Tibial artery (tissue), 4 donors: ENCODE data around the gene PKP3.

ENCODE experiments used
- DNase-seq, 2 donors: peaks; one replicate each; pipeline ENCODE4 v3.0.0-alpha.2; 2019
- H3K27ac ChIP-seq, 2 donors: fragments of 200-600 bp; sonication (generic) in 1 of 2; 1 replicate in 1 of 2; 2 replicates in 1 of 2; pipeline ENCODE4 v1.5.1; 2018 to 2019; ENCODE audit warnings: mild to moderate bottlenecking in 1 of 2
- H3K27me3 ChIP-seq, 2 donors: fragments of 200-600 bp; sonication (generic) in 1 of 2; one replicate each; pipeline versions ENCODE4 v1.5.1 to v1.6.0; 2016 to 2019
- H3K36me3 ChIP-seq, 3 donors: fragments of 200-600 bp; sonication (generic) in 2 of 3; one replicate each; pipeline ENCODE4 v1.5.1; 2016 to 2019; ENCODE audit warnings: mild to moderate bottlenecking in 2 of 3
- H3K4me1 ChIP-seq, 4 donors: fragments of 200-600 bp; sonication (generic) in 2 of 4; 1 replicate in 3 of 4; 2 replicates in 1 of 4; pipeline ENCODE4 v1.5.1; 2016 to 2019
- H3K4me3 ChIP-seq, 2 donors: fragments of 200-600 bp; sonication (generic) in 1 of 2; 1 replicate in 1 of 2; 2 replicates in 1 of 2; pipeline ENCODE4 v1.5.1; 2018 to 2019; ENCODE audit warnings: mild to moderate bottlenecking in 2 of 2
- H3K9me3 ChIP-seq, 3 donors: fragments of 200-600 bp; sonication (generic) in 1 of 3; one replicate each; pipeline ENCODE4 v1.5.1; 2016 to 2019
- intact Hi-C: fragments of 100-400 bp; cut with DNase I; formaldehyde crosslinking; loops from one replicate; pipeline ENCODE4 v1.15.0; 2023; ENCODE audit warnings: low total_unique reads
- TF ChIP-seq, protein P1 (sequence below), 2 experiments: fragments of 200-600 bp in 1 of 2; fragments of 450-650 bp in 1 of 2; IDR thresholded peaks; one replicate each; pipeline ENCODE4 v1.5.1; 2017 to 2019; ENCODE audit warnings: antibody characterized with exemption in 2 of 2, mild to moderate bottlenecking in 1 of 2, moderate library complexity in 1 of 2

Gene PKP3

DNA sequence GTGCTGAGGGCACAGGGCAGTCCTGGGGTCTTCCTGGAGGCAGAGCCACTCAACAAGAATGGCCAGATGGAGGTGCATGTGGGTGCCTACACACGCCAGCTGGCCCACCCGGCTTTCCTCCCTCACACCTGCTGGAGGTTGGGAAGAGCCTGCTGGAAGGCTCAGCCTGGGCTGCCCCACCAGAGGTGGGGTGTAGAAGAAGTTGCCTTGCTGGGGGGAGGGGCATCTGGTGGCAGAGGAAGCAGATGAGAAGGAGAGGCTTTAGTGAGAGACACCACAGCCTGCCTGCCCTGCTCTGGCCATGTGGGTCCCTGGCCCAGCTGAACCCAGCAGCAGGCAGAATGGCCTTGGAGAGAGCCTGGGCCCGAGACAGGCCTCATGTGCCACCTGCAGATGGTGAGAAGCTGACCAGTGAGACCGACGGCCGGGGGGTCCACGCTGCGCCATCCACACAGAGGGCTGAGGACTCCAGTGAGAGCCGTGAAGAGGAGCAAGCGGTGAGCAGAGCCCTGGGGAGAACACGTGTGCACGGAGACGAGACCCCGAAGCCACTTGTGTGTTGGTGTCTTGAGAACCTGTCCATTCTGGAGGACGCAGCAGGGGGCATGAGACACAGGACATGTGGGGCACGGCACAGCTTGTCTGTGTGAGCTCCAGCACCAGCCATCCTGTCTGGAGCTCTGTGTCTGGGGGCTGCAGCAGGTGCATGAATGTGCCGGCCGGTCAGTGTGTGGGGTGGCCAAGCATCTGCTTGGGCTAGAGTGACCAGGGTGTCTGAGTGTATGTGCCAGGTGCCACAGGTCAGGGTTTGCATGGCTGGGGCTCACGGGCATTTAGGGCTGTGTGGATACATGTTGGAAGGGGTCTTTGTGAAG is 22.1 kb upstream of the PKP3 start:
- peaks cover 0 to 17% (median 10%) of the 10 kb centered on the region in 4 donors for H3K4me1 ChIP-seq
- intact Hi-C loops: no loop called here
- TF ChIP-seq, protein P1, sequence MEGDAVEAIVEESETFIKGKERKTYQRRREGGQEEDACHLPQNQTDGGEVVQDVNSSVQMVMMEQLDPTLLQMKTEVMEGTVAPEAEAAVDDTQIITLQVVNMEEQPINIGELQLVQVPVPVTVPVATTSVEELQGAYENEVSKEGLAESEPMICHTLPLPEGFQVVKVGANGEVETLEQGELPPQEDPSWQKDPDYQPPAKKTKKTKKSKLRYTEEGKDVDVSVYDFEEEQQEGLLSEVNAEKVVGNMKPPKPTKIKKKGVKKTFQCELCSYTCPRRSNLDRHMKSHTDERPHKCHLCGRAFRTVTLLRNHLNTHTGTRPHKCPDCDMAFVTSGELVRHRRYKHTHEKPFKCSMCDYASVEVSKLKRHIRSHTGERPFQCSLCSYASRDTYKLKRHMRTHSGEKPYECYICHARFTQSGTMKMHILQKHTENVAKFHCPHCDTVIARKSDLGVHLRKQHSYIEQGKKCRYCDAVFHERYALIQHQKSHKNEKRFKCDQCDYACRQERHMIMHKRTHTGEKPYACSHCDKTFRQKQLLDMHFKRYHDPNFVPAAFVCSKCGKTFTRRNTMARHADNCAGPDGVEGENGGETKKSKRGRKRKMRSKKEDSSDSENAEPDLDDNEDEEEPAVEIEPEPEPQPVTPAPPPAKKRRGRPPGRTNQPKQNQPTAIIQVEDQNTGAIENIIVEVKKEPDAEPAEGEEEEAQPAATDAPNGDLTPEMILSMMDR (IDR thresholded peaks at IDR 0.05): no peak

DNA sequence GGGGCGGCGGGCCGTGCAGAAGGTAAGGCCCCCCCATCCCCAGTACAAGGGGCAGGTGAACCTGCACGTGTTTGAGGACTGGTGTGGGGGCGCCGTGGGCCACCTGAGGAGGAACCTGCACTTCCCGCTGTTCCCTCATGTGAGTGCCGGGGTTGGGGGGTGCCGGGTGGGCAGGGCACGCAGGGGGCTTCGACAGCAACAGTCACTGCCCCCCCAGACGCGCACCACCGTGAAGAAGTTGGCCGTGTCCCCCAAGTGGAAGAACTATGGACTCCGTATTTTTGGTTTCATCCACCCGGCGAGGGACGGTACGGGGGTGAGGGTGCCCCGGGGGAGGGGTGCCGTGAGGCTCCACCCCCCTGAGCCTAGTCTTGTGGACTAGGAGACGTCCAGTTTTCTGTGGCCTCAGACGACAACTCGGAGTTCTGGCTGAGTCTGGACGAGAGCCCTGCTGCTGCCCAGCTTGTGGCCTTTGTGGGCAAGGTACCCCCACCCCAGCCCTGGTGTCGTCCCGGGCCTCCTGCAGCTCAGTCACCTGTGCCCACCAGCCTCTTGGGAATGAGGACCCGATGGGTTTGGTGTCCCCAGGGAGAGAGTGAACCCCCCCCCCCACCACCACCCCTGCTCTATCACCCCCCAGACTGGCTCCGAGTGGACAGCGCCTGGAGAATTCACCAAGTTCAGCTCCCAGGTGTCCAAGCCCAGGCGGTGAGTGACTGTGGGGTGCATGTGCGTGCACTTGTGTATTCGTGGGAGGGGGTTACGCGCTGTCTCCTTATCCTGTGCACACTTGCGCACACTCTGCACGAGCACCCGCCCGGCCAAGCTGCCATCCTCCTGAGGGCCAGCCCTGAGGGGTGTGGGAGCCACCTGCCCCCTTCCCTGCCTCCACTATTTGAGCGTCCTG is 20.9 kb upstream of the PKP3 start:
- H3K4me1 ChIP-seq: peaks cover 0 to 16% (median 10%) of the 10 kb centered on the region in 4 donors
- peaks cover 0 to 63% of the 10 kb centered on the region in 2 donors for H3K27me3 ChIP-seq
- H3K36me3 ChIP-seq: no peaks in the 10 kb centered on the region
- no peaks in the 10 kb centered on the region for H3K9me3 ChIP-seq
- no peak for DNase-seq
- TF ChIP-seq, protein P1 (IDR thresholded peaks at IDR 0.05): no peak
- intact Hi-C loops: no loop called here
- H3K27ac ChIP-seq: no peak overlapping the region
- no peak overlapping the region for H3K4me3 ChIP-seq

More for the DNA sequence above, 22.1 kb upstream of the PKP3 start:
- H3K27ac ChIP-seq: no peak overlapping the region
- H3K4me3 ChIP-seq: no peak overlapping the region
- no peak for DNase-seq
- no peaks in the 10 kb centered on the region for H3K36me3 ChIP-seq
- peaks cover 0 to 64% of the 10 kb centered on the region in 2 donors for H3K27me3 ChIP-seq
- no peaks in the 10 kb centered on the region for H3K9me3 ChIP-seq

DNA sequence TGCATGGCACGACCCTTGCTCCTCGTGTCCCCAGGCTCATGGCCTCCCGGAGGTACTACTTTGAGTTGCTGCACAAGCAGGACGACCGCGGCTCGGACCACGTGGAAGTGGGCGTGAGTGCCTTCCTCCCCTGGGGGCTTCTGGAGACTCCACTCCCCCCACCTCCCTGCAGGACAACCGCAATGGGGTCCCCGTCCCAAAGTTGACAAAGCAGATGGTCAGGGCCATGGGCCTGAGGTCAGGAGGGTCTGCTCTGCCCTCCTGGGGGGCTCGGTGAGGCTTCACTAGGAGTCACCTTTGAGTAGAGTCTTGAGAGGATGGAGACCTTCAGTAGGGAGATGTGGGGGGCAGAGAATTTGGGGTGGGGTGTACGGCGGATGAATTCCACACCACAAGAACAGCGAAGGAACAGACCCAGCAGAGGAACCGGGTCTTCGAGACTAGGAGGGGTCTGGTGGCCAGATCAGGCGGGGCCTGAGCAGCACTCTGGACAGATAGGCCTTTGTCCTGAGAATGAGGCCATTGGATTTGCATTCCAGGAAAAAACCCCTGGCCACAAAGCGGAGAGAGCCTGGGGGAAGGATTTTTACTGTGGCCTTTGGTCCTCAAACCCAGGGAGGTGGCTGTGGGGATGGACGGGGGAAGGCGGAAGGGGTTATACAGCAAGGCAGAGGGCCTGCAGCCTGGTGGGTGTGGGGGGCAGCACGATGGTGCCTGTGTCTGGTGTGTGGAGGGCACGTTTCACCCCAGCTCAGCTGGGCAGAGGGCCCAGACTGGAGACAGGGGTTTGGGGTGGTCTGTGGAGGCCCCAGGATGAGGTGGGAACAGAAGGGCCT is 20.1 kb upstream of the PKP3 start:
- Histone ChIP-seq H3K27ac (no peak overlapping the region), H3K27me3 (peaks cover 0 to 58% of the 10 kb centered on the region in 2 donors), H3K36me3 (no peaks in the 10 kb centered on the region), H3K4me1 (peaks cover 0 to 8% (median 1%) of the 10 kb centered on the region in 4 donors), H3K4me3 (no peak overlapping the region), H3K9me3 (no peaks in the 10 kb centered on the region)
- intact Hi-C loops: no loop called here
- DNase-seq: no peak
- TF ChIP-seq, protein P1 (IDR thresholded peaks at IDR 0.05): no peak

DNA sequence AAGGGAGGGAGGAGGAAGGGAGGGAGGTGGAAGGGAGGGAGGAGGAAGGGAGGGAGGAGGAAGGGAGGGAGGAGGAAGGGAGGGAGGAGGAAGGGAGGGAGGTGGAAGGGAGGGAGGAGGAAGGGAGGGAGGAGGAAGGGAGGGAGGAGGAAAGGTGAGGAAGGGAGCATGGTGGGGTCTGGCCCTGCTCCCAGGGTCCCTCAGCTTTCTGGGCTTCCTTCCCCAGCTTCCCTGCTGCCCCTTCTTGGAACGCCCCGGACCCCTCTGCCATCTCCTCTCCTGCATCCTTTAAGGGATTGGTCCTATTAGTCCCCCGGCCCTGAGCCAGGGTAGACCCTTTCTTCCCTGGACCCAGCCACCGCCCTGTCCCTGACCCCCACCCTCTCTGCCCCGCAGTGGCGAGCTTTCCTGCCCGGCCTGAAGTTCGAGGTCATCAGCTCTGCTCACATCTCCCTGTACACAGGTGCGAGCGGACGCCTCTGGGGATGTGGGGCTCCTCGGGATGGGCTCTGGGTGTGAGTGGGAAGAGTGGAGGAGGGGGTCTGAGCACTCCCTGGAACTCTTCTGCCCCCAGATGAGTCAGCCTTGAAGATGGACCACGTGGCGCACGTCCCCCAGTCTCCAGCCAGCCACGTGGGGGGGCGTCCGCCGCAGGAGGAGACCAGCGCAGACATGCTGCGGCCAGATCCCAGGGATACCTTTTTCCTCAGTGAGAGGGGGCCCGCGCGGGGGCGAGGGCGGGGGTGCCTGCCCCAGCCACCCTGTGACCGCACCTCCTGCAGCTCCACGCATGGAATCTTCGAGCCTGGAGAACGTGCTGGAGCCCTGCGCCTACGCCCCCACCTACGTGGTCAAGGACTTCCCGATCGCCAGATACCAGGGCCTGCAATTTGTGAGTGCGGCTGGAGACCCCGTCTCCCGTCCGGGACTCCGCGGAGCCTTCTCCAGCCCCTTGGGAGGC is 18.7 kb upstream of the PKP3 start:
- no peak for DNase-seq
- peaks cover 0 to under 1% (median 0%) of the 10 kb centered on the region in 4 donors for H3K4me1 ChIP-seq
- H3K36me3 ChIP-seq: no peaks in the 10 kb centered on the region
- TF ChIP-seq, protein P1 (IDR thresholded peaks at IDR 0.05): no peak
- no peak overlapping the region for H3K4me3 ChIP-seq
- intact Hi-C loops: no loop called here
- H3K9me3 ChIP-seq: no peaks in the 10 kb centered on the region
- peaks cover 0 to 65% of the 10 kb centered on the region in 2 donors for H3K27me3 ChIP-seq
- H3K27ac ChIP-seq: no peak overlapping the region
